GM13977 (cell line): ENCODE data around the gene CREB3L1.

Source experiments
- DNase-seq: peaks from one replicate; pipeline ENCODE4 v3.0.0; 2012; ENCODE audit warnings: low spot score
- CTCF ChIP-seq: IDR thresholded peaks from 2 replicates; pipeline ENCODE4 v1.5.1; 2012; ENCODE audit warnings: mild to moderate bottlenecking, control low read depth; ENCODE audit not compliant: insufficient read depth; ENCODE audit errors: extremely low read depth, missing control alignments
- in situ Hi-C: fragments of 300-500 bp; cut with MboI; formaldehyde crosslinking; loops from one replicate; pipeline ENCODE4 v1.12.0; 2022; ENCODE audit warnings: low sequenced_read_pairs, low pct_unique_long_range_greater_than_20kb, mixed read lengths, inconsistent platforms; ENCODE audit not compliant: unreplicated experiment

Gene CREB3L1, protein sequence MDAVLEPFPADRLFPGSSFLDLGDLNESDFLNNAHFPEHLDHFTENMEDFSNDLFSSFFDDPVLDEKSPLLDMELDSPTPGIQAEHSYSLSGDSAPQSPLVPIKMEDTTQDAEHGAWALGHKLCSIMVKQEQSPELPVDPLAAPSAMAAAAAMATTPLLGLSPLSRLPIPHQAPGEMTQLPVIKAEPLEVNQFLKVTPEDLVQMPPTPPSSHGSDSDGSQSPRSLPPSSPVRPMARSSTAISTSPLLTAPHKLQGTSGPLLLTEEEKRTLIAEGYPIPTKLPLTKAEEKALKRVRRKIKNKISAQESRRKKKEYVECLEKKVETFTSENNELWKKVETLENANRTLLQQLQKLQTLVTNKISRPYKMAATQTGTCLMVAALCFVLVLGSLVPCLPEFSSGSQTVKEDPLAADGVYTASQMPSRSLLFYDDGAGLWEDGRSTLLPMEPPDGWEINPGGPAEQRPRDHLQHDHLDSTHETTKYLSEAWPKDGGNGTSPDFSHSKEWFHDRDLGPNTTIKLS

DNA sequence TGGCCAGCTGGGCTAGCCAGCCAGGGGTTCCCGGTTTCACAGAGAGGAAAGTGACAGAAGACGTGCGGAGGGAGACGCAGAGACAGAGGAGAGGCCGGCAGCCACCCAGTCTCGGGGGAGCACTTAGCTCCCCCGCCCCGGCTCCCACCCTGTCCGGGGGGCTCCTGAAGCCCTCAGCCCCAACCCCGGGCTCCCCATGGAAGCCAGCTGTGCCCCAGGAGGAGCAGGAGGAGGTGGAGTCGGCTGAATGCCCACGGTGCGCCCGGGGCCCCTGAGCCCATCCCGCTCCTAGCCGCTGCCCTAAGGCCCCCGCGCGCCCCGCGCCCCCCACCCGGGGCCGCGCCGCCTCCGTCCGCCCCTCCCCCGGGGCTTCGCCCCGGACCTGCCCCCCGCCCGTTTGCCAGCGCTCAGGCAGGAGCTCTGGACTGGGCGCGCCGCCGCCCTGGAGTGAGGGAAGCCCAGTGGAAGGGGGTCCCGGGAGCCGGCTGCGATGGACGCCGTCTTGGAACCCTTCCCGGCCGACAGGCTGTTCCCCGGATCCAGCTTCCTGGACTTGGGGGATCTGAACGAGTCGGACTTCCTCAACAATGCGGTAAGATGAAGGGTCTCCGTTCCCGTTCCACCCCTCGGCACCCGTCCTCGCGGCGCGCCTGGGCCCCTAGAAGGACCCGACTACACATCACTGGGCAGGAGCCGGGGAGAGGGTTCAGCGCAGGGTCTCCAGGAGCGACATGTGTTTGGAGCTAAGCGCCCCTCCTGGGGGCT is at the start of gene CREB3L1:
Gene CREB3L1, plus strand, starts transcription at position 41 of the 765 bp plus-strand sequence. Its CDS starts 450 bp downstream, at position 491.
- DNase-seq, result no peak
- in situ Hi-C loops, result no loop called here
- TF ChIP-seq CTCF, result no peak

GRCh38 chr11:46229230-46229629 is 48.2 kb upstream of the CREB3L1 start:
- in situ Hi-C loops, result no loop called here
- TF ChIP-seq CTCF, result no peak
- DNase-seq, result no peak

DNA sequence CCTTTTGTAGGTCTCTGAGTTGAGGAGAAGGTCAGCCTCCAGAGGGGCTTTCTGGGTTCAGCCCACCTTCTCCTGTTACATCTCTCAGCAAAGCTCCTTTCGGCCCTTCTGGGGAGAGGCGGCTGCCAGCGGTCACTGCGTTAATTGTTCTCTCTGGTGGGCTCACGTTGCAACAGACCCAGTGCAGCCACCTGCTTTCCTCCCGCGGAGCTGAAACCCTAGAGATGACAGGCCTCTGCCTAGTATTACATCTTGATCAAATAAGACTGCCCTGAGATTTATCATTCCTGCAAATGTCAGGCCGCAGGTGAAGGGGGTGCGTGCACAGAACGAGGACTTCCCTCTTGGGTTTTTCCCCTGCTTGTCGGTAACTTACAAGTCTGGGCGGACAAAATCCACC is 43.2 kb upstream of the CREB3L1 start:
- no peak for TF ChIP-seq CTCF
- DNase-seq, result no peak
- in situ Hi-C loops, result no loop called here

GRCh38 chr11:46235777-46236688 is 41.4 kb upstream of the CREB3L1 start:
- DNase-seq, result no peak
- TF ChIP-seq CTCF, result no peak
- in situ Hi-C loops, result no loop called here

GRCh38 chr11:46236918-46237247 is 40.6 kb upstream of the CREB3L1 start:
- DNase-seq, result no peak
- no peak for TF ChIP-seq CTCF
- in situ Hi-C loops, result no loop called here

GRCh38 chr11:46237248-46238077 is 40.0 kb upstream of the CREB3L1 start:
- no peak for TF ChIP-seq CTCF
- peak; percentile 75 for DNase-seq
- in situ Hi-C loops, result no loop called here
